Thyroid gland (tissue), 4 donors: Measurements from ENCODE around the gene KCNMA1. TPM values are rescaled to one million over a fixed set of nuclear protein-coding genes. Genes with fewer than 3 reads are reported as not detected.

Source experiments
- DNase-seq, 2 donors: peaks; one replicate each; pipeline ENCODE4 v3.0.0-alpha.2; 2019
- H3K27ac ChIP-seq, 3 donors: fragments of 200-600 bp; sonication (generic); 1 replicate in 2 of 3; 2 replicates in 1 of 3; pipeline ENCODE4 v1.5.1; 2016 to 2019; ENCODE audit warnings: mild to moderate bottlenecking in 1 of 3, moderate library complexity in 1 of 3
- H3K27me3 ChIP-seq: fragments of 200-600 bp; sonication (generic); one replicate; pipeline ENCODE4 v1.5.1; 2019
- H3K36me3 ChIP-seq, 2 donors: fragments of 200-600 bp; sonication (generic); one replicate each; pipeline ENCODE4 v1.5.1; 2016 to 2019
- H3K4me1 ChIP-seq, 2 donors: fragments of 200-600 bp; sonication (generic); one replicate each; pipeline ENCODE4 v1.5.1; 2017 to 2019
- H3K4me3 ChIP-seq, 3 donors: fragments of 200-600 bp; sonication (generic); replicated peaks in 1 of 3; 1 replicate in 2 of 3; 2 replicates in 1 of 3; pipeline ENCODE4 v1.5.1; 2016; ENCODE audit warnings: mild to moderate bottlenecking in 1 of 3
- H3K9me3 ChIP-seq: fragments of 200-600 bp; sonication (generic); one replicate; pipeline ENCODE4 v1.5.1; 2017
- CTCF ChIP-seq, 6 experiments: fragments of 200-600 bp in 3 of 6; fragments of 450-650 bp in 3 of 6; sonication (generic) in 3 of 6; IDR thresholded peaks; one replicate each; pipeline ENCODE4 v1.5.1; 2016 to 2019; ENCODE audit warnings: antibody characterized with exemption in 6 of 6, mild to moderate bottlenecking in 2 of 6, inconsistent platforms in 1 of 6, moderate library complexity in 1 of 6
- POLR2A ChIP-seq, 2 donors: fragments of 450-650 bp; IDR thresholded peaks; one replicate each; pipeline ENCODE4 v1.6.1; 2017; ENCODE audit warnings: antibody characterized with exemption in 2 of 2, mild to moderate bottlenecking in 2 of 2, moderate library complexity in 1 of 2
- WGBS, 2 donors: methylation state at CpG; one replicate each; pipeline ENCODE4 v1.1.5; 2017; 5-methylcytosine and 5-hydroxymethylcytosine counted together
- intact Hi-C: fragments of 100-400 bp; cut with DNase I; formaldehyde crosslinking; loops from one replicate; pipeline ENCODE4 v1.15.1; 2023
- total RNA-seq, 4 donors: library from RNA; depleted of rRNA; stranded (reverse); fragments of >200 nt; gene quantifications; one replicate each; pipeline ENCODE4 v1.2.3, GENCODE V29; 2016

Gene KCNMA1
- total RNA-seq, 4 donors from 2014 or later, result 2.5 to 5.1 (median 3.6) TPM

DNA sequence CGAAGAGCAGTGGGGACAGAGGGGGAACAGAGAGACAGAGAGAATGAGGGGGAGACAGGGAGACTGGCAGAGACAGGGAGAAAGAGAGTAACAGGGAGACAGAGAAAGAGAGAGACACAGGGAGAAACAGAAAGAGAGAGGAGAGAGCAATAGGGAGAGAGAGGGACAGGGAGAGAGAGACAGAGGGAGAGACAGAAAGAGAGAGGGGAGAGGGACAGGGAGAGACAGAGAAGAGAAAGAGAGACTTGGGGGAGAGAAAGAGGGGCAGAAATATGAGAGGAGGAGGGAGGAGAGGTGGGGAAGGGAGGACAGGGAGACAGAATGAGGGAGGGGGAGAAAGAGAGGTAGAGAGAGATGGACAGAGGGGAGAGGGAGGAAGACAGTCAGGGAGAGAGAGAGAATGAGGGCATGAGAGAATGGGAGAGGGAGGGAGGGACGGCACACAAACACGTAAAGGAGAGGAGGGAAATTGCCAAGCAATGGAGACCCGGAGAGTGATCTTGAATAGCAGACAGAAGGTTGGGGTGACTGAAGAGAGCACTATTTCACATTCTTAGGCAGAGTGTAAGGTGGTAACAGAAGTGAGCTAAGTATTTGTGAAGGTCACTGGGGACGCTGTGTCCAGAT lies 33.3 kb upstream of the KCNMA1 start:
- no peak for DNase-seq

GRCh38 chr10:77669892-77670291 lies 32.3 kb upstream of the KCNMA1 start:
- no peaks in the 10 kb centered on the region for H3K27me3 ChIP-seq
- TF ChIP-seq CTCF (IDR thresholded peaks at IDR 0.05), result no peak
- no peak for TF ChIP-seq POLR2A (IDR thresholded peaks at IDR 0.05)

More for the DNA sequence above, 33.3 kb upstream of the KCNMA1 start:
- TF ChIP-seq CTCF (IDR thresholded peaks at IDR 0.05), result no peak
- TF ChIP-seq POLR2A (IDR thresholded peaks at IDR 0.05), result no peak
- intact Hi-C loops, result no loop called here
- H3K27ac ChIP-seq, result no peak overlapping the region
- no peaks in the 10 kb centered on the region for H3K4me1 ChIP-seq
- H3K36me3 ChIP-seq, result no peaks in the 10 kb centered on the region
- 48 to 49% methylated on average over 5 of the region's 5 CpGs for WGBS, 2 donors
- no peaks in the 10 kb centered on the region for H3K9me3 ChIP-seq
- H3K27me3 ChIP-seq, result no peaks in the 10 kb centered on the region
- H3K4me3 ChIP-seq, result no peak overlapping the region

GRCh38 chr10:77667426-77668324 lies 30.1 kb upstream of the KCNMA1 start:
- Histone ChIP-seq H3K4me3 (no peak overlapping the region), H3K36me3 (no peaks in the 10 kb centered on the region), H3K9me3 (no peaks in the 10 kb centered on the region), H3K27me3 (no peaks in the 10 kb centered on the region), H3K4me1 (no peaks in the 10 kb centered on the region), H3K27ac (no peak overlapping the region)
- no peak for TF ChIP-seq POLR2A (IDR thresholded peaks at IDR 0.05)
- no peak for TF ChIP-seq CTCF (IDR thresholded peaks at IDR 0.05)
- intact Hi-C loops, result no loop called here
- 81 to 92% methylated on average over 3 of the region's 3 CpGs for WGBS, 2 donors
- DNase-seq, result no peak

More at GRCh38 chr10:77669892-77670291, 32.3 kb upstream of the KCNMA1 start:
- H3K9me3 ChIP-seq, result no peaks in the 10 kb centered on the region
- no peak for DNase-seq
- H3K4me1 ChIP-seq, result no peaks in the 10 kb centered on the region
- no peak overlapping the region for H3K27ac ChIP-seq
- no peaks in the 10 kb centered on the region for H3K36me3 ChIP-seq
- no peak overlapping the region for H3K4me3 ChIP-seq
- intact Hi-C loops, result no loop called here

DNA sequence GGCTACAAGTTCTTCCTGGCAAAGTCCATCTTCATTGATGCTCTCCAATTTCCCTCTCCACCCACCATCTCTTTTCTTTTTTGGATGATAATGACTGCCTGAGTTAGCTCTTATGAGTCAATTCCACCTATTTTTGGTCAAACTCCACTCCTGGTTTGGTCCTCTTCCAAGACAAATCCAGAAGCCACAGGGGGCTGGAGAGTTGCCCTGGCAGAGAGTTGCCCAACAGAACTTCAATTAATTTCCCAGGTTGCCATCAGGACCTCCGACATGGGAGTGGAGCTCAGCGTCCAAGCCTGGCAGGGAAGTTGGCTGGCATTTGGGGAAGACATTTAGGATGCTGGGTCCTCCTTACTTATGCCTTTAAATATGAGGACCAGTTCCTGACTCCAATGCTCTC lies 29.2 kb upstream of the KCNMA1 start:
- Histone ChIP-seq H3K27me3 (no peaks in the 10 kb centered on the region), H3K4me1 (no peaks in the 10 kb centered on the region), H3K36me3 (no peaks in the 10 kb centered on the region), H3K4me3 (no peak overlapping the region), H3K27ac (no peak overlapping the region), H3K9me3 (no peaks in the 10 kb centered on the region)
- no peak for DNase-seq
- intact Hi-C loops, result no loop called here
- 85 to 92% methylated on average over 2 of the region's 2 CpGs for WGBS, 2 donors
- no peak for TF ChIP-seq POLR2A (IDR thresholded peaks at IDR 0.05)
- no peak for TF ChIP-seq CTCF (IDR thresholded peaks at IDR 0.05)

DNA sequence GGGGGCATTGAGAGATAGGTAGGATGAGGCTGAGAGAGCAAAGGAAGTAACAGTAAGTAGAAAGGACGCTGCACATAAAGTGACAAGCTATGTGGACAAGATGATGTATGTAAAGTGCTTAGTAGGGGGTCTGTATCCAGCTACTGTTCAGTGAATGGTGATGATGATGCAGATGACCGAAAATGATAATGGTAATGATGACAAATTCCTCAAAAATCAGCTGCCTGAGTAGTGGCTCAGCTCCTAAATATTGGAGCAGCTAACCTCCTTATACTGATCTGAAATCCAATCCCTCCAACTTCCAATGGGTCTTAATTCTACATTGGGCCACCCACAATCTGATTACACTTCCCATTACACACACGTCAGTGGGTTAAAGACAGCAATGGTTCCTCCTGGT lies 27.1 kb upstream of the KCNMA1 start:
- Histone ChIP-seq H3K36me3 (no peaks in the 10 kb centered on the region), H3K9me3 (no peaks in the 10 kb centered on the region), H3K4me1 (no peaks in the 10 kb centered on the region), H3K4me3 (no peak overlapping the region), H3K27ac (no peak overlapping the region), H3K27me3 (no peaks in the 10 kb centered on the region)
- TF ChIP-seq POLR2A (IDR thresholded peaks at IDR 0.05) (no peak), CTCF (IDR thresholded peaks at IDR 0.05) (no peak)
- intact Hi-C loops, result no loop called here
- no peak for DNase-seq
- 71 to 90% methylated on average over 3 of the region's 3 CpGs for WGBS, 2 donors
